ENCODE results near the gene CFAP61. TPM values are rescaled to one million over a fixed set of nuclear protein-coding genes. Genes with fewer than 3 reads are reported as not detected.
"Not testable (repeated sequence)": the region's sequence is repeated elsewhere in the genome, so short reads cannot be mapped to it uniquely, and the experiment has no call there.

CFAP61 gene
- total and polyA plus RNA-seq, 7 donors: 8.3 to 59.4 (median 24.5) TPM

- peaks cover 18% of the 10 kb centered on the region for H3K4me1 ChIP-seq
- DNase-seq: no peak
- H3K27ac ChIP-seq: peak overlapping the region; percentile 58
- H3K27me3 ChIP-seq (ENCODE audit: insufficient read depth in 3 of 3, low read length in 2 of 3): no peaks in the 10 kb centered on the region
- ATAC-seq: peak in 3 of 4 donors; percentile 25 to 87 (median 64)
- H3K36me3 ChIP-seq (ENCODE audit: insufficient read depth in 1 of 2, low read depth in 1 of 2): peaks cover 0 to 24% of the 10 kb centered on the region in 2 donors
- intact Hi-C loops (cut with DNase I): no loop called here
- no peak for TF ChIP-seq CTCF (IDR thresholded peaks at IDR 0.05)
- no peak overlapping the region for H3K4me3 ChIP-seq
- H3K9me3 ChIP-seq: no peaks in the 10 kb centered on the region
Measured at GRCh38 chr20:20102716-20103258, 50.5 kb downstream of the CFAP61 start.

GRCh38 chr20:20103486-20103885 is 51.2 kb downstream of the CFAP61 start:
- DNase-seq (no peak), ATAC-seq (no peak)
- Histone ChIP-seq H3K4me3 (no peak overlapping the region), H3K27me3 (ENCODE audit: insufficient read depth in 3 of 3, low read length in 2 of 3) (no peaks in the 10 kb centered on the region), H3K4me1 (peaks cover 18% of the 10 kb centered on the region), H3K9me3 (no peaks in the 10 kb centered on the region), H3K27ac (no peak overlapping the region), H3K36me3 (ENCODE audit: insufficient read depth in 1 of 2, low read depth in 1 of 2) (peaks cover 0 to 22% of the 10 kb centered on the region in 2 donors)
- WGBS, 3 donors: 56 to 60% (median 57%) methylated on average over 2 of the region's 2 CpGs
- intact Hi-C loops (cut with DNase I): no loop called here
- no peak for TF ChIP-seq CTCF (IDR thresholded peaks at IDR 0.05)

GRCh38 chr20:20123187-20123586 is 70.9 kb downstream of the CFAP61 start:
- H3K36me3 ChIP-seq (ENCODE audit: insufficient read depth in 1 of 2, low read depth in 1 of 2); H3K4me3 ChIP-seq; H3K4me1 ChIP-seq; intact Hi-C loops (cut with DNase I); H3K27me3 ChIP-seq (ENCODE audit: insufficient read depth in 3 of 3, low read length in 2 of 3); H3K27ac ChIP-seq; DNase-seq; H3K9me3 ChIP-seq; ATAC-seq: not testable (repeated sequence)
- 71 to 75% (median 75%) methylated on average over 1 of the region's 1 CpG for WGBS, 3 donors

- H3K27ac ChIP-seq: no peak overlapping the region
- no peak overlapping the region for H3K4me3 ChIP-seq
- intact Hi-C loops (cut with DNase I): loop anchor here in 1 of 2 donors (10.0 kb wide), 1 partner anchor 104 kb away; no protein-coding TSS in a partner anchor
- no peaks in the 10 kb centered on the region for H3K27me3 ChIP-seq (ENCODE audit: insufficient read depth in 3 of 3, low read length in 2 of 3)
- no peak for DNase-seq
- ATAC-seq: peak in 3 of 4 donors; percentile 69 to 88 (median 83)
- no peaks in the 10 kb centered on the region for H3K4me1 ChIP-seq
- peaks cover 4% of the 10 kb centered on the region for H3K9me3 ChIP-seq
- no peak for TF ChIP-seq CTCF (IDR thresholded peaks at IDR 0.05)
- H3K36me3 ChIP-seq (ENCODE audit: insufficient read depth in 1 of 2, low read depth in 1 of 2): no peaks in the 10 kb centered on the region
Measured at GRCh38 chr20:20130399-20130798, 78.1 kb downstream of the CFAP61 start.

- intact Hi-C loops (cut with DNase I): loop anchor here (5.0 to 10.0 kb wide), 3 partner anchors 43 to 100 kb away; no protein-coding TSS in a partner anchor
- H3K4me3 ChIP-seq: no peak overlapping the region
- H3K4me1 ChIP-seq: peaks cover 26% of the 10 kb centered on the region
- no peak for DNase-seq
- H3K9me3 ChIP-seq: peaks cover 4% of the 10 kb centered on the region
- H3K36me3 ChIP-seq (ENCODE audit: insufficient read depth in 1 of 2, low read depth in 1 of 2): no peaks in the 10 kb centered on the region
- no peak for ATAC-seq
- no peak for TF ChIP-seq CTCF (IDR thresholded peaks at IDR 0.05)
- WGBS, 3 donors: 3 to 14% (median 13%) methylated on average over 1 of the region's 1 CpG
- no peaks in the 10 kb centered on the region for H3K27me3 ChIP-seq (ENCODE audit: insufficient read depth in 3 of 3, low read length in 2 of 3)
- peak overlapping the region; percentile 21 for H3K27ac ChIP-seq
Measured at GRCh38 chr20:20134941-20135575, 82.7 kb downstream of the CFAP61 start.

Measured in psoas muscle (tissue), 8 donors.